ENCODE results near the gene PEX7.

GRCh38 chr6:136955123-136955522, 132.7 kb downstream of the PEX7 start:
- TF ChIP-seq POLR2AphosphoS5 (IDR thresholded peaks at IDR 0.05; ENCODE audit: low read depth) (no peak), EZH2 (IDR thresholded peaks at IDR 0.05; ENCODE audit: low read depth, unreplicated experiment) (no peak), EZH2phosphoT487 (IDR thresholded peaks at IDR 0.05; ENCODE audit: unreplicated experiment) (no peak)
